HUES48 (cell line): ENCODE measurements around the gene ZC3HAV1.
A peak's percentile ranks its signal among the peaks of the same experiment; 100 is the strongest.
"Not testable (repeated sequence)": the region's sequence is repeated elsewhere in the genome, so short reads cannot be mapped to it uniquely, and the experiment has no call there.

Experiments
- H3K27ac ChIP-seq: one replicate; pipeline ENCODE4 v1.7.0; 2013; ENCODE audit warnings: low read depth, low read length, inconsistent platforms
- H3K27me3 ChIP-seq: 2 replicates; pipeline ENCODE4 v1.6.1; 2013; ENCODE audit warnings: mild to moderate bottlenecking, low read length; ENCODE audit not compliant: control insufficient read depth, insufficient read depth
- H3K36me3 ChIP-seq: 2 replicates; pipeline ENCODE4 v1.6.1; 2013; ENCODE audit warnings: low read length; ENCODE audit not compliant: control insufficient read depth, insufficient read depth
- H3K4me1 ChIP-seq: 2 replicates; pipeline ENCODE4 v1.6.1; 2013; ENCODE audit warnings: mild to moderate bottlenecking, low read length; ENCODE audit not compliant: control insufficient read depth, insufficient read depth
- H3K4me3 ChIP-seq: 2 replicates; pipeline ENCODE4 v1.5.1; 2013; ENCODE audit warnings: mild to moderate bottlenecking, low read depth, low read length
- H3K9ac ChIP-seq: 2 replicates; pipeline ENCODE4 v1.6.1; 2013; ENCODE audit warnings: mild to moderate bottlenecking, low read depth, low read length, moderate library complexity
- H3K9me3 ChIP-seq: 2 replicates; pipeline ENCODE4 v1.6.1; 2013; ENCODE audit warnings: low read length; ENCODE audit not compliant: control insufficient read depth, insufficient read depth

The ZC3HAV1 gene

DNA sequence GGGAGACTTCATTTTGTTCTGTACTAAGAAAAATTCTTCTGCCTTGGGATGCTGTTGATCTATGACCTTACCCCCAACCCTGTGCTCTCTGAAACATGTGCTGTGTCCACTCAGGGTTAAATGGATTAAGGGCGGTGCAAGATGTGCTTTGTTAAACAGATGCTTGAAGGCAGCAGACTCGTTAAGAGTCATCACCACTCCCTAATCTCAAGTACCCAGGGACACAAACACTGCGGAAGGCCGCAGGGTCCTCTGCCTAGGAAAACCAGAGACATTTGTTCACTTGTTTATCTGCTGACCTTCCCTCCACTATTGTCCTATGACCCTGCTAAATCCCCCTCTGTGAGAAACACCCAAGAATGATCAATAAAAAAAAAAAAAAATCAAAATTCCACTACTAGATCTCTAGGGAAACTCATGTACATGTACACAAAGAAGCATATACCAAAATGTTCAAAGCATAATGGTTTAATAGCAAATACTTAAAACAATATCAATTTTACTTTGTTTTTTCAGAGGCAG, 7.8 kb downstream of the ZC3HAV1 start:
- not testable (repeated sequence) for H3K9ac ChIP-seq, H3K4me3 ChIP-seq, H3K27me3 ChIP-seq, H3K36me3 ChIP-seq, H3K27ac ChIP-seq, H3K4me1 ChIP-seq, H3K9me3 ChIP-seq

DNA sequence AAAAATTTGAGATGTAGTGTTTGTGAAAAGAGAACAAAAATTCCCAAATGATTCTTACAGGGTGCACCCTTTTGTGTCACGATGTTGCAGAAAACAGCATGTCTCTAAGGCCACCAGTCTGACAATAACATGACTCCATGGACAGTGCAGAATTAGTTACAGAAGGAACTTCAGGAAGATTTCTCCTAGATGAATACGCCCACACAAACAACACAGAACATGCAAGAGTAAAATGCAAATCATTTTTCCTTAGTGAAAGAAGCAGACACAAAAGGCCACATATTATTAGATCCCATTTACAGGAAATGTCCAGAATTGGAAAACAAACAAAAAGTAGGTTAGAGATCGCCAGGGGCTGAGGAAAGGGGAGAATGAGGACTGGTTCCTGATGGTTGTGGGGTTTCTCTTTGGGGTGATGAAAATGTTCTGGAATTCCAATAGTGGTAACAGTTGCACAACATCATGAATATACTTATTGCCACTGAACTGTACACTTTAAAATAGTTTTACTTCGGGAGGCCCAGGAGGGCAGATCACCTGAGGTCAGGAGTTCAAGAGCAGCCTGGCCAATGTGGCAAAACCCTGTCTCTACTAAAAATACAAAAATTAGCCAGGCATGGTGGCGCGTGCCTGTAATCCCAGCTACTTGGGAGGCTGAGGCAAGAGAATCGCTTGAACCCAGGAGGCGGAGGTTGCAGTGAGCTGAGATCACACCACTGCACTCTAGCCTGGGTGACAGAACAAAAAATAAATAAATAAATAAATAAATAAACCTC, 10.2 kb downstream of the ZC3HAV1 start:
- Histone ChIP-seq H3K9ac (no peak overlapping the region), H3K27ac (no peak overlapping the region), H3K4me1 (peaks cover 11% of the 10 kb centered on the region), H3K4me3 (no peak overlapping the region), H3K9me3 (no peaks in the 10 kb centered on the region; the same call in 1 of the 2 replicates), H3K27me3 (no peaks in the 10 kb centered on the region), H3K36me3 (no peaks in the 10 kb centered on the region)

DNA sequence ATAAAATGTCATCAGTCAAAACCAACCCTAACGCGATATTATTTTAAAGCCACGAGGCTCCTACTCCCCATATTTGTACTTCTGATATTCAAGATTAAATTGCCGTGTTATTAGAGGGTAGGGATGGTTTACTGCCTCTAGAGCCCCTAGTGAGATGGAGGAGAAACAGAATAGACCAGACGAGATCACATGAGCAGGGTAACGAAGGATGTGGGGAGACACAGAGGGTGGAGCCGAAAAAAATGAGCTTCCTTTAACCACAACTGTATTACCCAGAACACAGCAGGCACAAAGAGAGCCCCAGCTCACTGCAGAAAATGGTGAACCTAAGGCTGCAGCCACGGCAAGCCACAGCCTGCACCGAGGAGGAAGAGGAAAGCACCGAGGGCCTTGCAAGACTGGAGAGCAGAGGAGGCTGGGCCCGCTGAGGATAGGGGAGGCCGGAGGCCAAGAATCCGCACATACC, 14.3 kb downstream of the ZC3HAV1 start:
- no peaks in the 10 kb centered on the region for H3K9me3 ChIP-seq
- H3K36me3 ChIP-seq = no peaks in the 10 kb centered on the region
- H3K9ac ChIP-seq = no peak overlapping the region
- H3K27me3 ChIP-seq = no peaks in the 10 kb centered on the region
- H3K4me1 ChIP-seq = peaks cover 32% of the 10 kb centered on the region
- H3K4me3 ChIP-seq = no peak overlapping the region
- peak overlapping the region; percentile 21 for H3K27ac ChIP-seq

DNA sequence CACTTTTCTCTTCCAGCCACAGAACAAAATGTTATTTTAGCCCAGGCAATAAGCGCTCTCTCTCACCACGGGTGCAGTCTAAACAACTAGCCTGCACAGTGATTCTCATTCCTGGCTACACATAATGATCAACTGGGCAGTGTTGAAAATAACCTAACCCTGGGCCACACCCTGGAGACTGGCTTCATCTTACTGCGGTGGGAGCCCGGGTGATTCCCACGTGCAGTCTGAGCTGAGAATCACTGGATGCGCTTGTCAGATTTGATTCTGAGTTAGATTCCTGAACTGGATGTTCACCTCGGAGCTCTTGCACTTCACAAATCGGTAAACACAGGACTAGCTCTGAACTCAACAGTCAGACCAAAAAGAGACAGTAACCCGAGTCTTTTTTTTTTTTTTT, 14.9 kb downstream of the ZC3HAV1 start:
- Histone ChIP-seq H3K9ac (no peak overlapping the region), H3K27me3 (no peaks in the 10 kb centered on the region), H3K27ac (peak overlapping the region; percentile 86), H3K9me3 (no peaks in the 10 kb centered on the region), H3K4me3 (no peak overlapping the region), H3K36me3 (no peaks in the 10 kb centered on the region), H3K4me1 (peaks cover 32% of the 10 kb centered on the region)

DNA sequence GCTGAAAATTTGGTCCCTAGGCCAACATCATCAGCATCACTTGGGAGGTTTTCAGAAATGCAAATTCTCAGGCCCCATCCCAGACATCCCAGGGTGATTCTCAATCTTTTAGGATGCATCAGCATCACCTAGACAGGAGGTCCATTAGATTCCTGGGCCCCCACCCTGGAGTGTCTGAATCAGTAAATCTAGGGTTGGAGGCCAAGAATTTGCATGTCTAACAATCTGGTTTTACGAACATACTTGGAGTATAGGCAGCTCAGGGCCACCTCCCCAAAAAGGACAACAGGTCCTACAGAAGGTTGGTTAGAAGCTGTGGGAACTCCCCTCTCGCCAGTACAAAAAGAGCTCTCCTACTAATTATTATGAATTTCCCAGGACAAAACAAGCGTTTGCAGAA, 15.5 kb downstream of the ZC3HAV1 start:
- Histone ChIP-seq H3K36me3 (peaks cover 6% of the 10 kb centered on the region; the same call in 1 of the 2 replicates), H3K27me3 (no peaks in the 10 kb centered on the region), H3K4me1 (peaks cover 32% of the 10 kb centered on the region), H3K9ac (no peak overlapping the region; the same call in 1 of the 2 replicates), H3K27ac (peak overlapping the region; percentile 86), H3K4me3 (no peak overlapping the region), H3K9me3 (no peaks in the 10 kb centered on the region)

DNA sequence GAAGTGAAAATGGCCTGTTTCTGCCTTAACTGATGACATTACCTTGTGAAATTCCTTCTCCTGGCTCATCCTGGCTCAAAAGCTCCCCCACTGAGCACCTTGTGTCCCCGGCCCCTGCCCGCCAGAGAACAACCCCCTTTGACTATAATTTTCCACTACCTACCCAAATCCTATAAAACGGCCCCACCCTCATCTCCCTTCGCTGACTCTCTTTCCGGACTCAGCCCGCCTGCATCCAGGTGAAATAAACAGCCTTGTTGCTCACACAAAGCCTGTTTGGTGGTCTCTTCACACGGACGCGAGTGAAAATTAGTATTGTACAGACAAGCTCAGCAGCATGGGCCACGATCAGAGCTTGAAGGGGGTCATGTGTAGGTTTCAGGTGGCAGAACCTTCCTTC, 16.0 kb downstream of the ZC3HAV1 start:
- Histone ChIP-seq H3K4me1 (peaks cover 32% of the 10 kb centered on the region), H3K27ac (peak overlapping the region; percentile 86)
- not testable (repeated sequence) for H3K9ac ChIP-seq, H3K36me3 ChIP-seq, H3K27me3 ChIP-seq, H3K4me3 ChIP-seq, H3K9me3 ChIP-seq

DNA sequence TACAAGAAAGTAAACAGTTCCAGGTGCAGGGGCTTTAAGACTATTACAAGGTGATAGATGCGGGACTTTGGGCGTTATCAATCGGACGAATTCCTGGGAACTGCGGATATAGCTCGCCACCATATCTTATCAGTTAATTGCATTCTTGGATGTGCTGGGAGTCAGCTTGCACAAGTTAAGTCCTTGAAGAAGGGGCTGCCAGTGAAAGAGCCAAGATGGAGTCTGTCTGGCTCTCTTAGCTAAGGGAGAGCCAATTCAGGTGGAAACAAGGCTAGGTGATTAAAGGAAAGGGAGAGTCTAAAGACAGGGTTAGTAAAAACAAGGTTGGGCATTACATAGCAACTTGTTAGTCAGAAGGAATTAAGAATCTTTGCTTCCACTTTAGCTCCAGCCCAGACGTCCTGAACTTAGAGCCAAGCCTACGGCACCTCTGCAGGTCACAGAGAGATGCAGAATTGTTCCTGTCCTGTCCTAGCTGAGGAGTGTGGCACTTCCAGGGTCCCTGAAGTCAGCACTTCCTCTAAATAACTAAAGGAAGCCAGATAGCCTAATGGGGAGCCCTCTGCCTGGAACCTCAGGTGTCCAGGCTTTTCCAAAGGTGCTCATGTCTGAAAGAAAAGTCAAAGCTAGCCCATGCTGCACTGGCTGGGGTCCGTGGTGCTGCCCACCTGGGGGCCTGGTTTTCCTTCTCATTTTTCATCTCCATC, 17.3 kb downstream of the ZC3HAV1 start:
- Histone ChIP-seq H3K36me3 (peaks cover 21% of the 10 kb centered on the region), H3K4me3 (no peak overlapping the region), H3K4me1 (peaks cover 32% of the 10 kb centered on the region), H3K9me3 (no peaks in the 10 kb centered on the region), H3K27ac (peak overlapping the region; percentile 85), H3K9ac (no peak overlapping the region), H3K27me3 (no peaks in the 10 kb centered on the region)

DNA sequence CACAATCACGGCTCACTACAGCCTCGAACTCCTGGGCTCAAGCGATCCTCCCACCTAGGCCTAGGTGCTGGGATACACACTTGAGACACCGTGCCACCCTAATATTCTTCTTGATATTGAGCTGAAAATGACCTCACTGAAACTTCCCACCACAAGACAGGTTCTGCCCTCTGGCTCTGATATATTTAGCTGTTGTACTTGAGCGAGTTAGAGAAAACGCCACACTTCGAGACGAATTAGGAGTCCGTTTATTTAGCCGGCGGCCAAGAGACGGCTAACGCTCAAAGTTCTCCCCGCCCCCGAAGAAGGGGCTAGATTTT, 17.9 kb downstream of the ZC3HAV1 start:
- Histone ChIP-seq H3K4me3 (no peak overlapping the region), H3K27me3 (no peaks in the 10 kb centered on the region), H3K36me3 (peaks cover 27% of the 10 kb centered on the region), H3K9ac (no peak overlapping the region), H3K27ac (peak overlapping the region; percentile 69), H3K9me3 (no peaks in the 10 kb centered on the region), H3K4me1 (peaks cover 32% of the 10 kb centered on the region)

DNA sequence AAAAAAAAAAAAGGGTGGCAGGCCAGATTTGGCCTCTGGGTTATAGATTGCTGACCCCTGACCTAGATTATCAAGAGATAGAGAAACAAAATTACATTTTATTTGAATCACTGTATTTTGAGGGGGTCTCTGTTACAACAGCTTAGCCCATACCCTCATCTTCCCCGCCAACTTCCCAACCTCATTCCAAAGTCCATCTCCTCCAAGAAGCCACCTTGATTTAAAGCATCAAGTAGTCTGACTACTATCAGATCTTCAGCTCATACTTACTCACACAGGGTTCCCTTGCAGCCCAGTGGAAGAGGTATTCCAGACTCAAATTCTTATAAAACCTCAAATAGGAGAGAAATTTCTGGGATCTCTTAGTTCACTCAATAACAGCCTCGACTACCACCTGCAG, 20.4 kb downstream of the ZC3HAV1 start:
- Histone ChIP-seq H3K4me1 (peaks cover 19% of the 10 kb centered on the region), H3K9ac (no peak overlapping the region), H3K27me3 (no peaks in the 10 kb centered on the region), H3K9me3 (no peaks in the 10 kb centered on the region), H3K36me3 (peaks cover 41% of the 10 kb centered on the region), H3K27ac (no peak overlapping the region), H3K4me3 (no peak overlapping the region)

DNA sequence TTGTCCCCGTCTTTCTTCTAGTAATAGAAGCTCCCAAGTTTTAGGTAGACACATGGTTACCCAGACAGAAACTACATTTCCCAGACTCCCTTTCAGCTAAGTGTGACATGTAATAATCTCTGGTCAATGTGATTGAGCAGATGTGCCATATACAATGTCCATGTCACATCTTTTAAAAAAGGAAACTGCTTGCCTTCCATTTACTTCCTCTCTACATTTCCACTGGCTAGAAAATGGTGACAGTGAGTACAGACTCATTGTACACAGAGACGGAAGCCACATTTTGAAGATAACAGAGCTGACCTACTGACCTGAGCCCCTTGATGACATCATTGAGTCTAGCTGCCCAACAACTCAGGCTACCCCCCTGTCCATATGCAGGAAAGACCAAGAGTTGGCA, 21.3 kb downstream of the ZC3HAV1 start:
- Histone ChIP-seq H3K27ac (no peak overlapping the region), H3K9me3 (no peaks in the 10 kb centered on the region), H3K4me1 (peaks cover 12% of the 10 kb centered on the region), H3K27me3 (no peaks in the 10 kb centered on the region), H3K9ac (no peak overlapping the region), H3K4me3 (no peak overlapping the region), H3K36me3 (peaks cover 48% of the 10 kb centered on the region)

DNA sequence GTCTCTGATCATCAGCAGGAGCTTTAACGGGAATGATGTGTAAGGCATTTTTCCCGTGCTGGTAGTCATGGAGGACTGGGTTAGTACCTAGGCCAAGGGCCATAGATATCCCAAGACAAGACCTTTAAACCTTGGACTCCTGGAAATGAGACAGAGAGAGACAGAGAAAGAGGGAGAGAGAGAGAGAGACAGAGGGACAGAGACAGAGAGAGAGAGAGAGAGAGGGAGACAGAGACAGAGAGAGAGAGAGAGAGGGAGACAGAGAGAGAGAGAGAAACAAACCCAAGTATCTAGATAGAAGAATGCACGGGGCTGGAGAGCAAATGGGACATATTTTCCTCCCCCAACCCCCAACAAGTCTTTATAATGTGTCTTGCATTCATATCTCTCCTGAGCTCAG, 22.3 kb downstream of the ZC3HAV1 start:
- Histone ChIP-seq H3K4me3 (no peak overlapping the region), H3K36me3 (peaks cover 58% of the 10 kb centered on the region), H3K9ac (no peak overlapping the region), H3K9me3 (no peaks in the 10 kb centered on the region), H3K4me1 (peaks cover 2% of the 10 kb centered on the region; the same call in 1 of the 2 replicates), H3K27ac (no peak overlapping the region), H3K27me3 (no peaks in the 10 kb centered on the region)
